ENCODE measurements around the gene TRMT1.

TRMT1 gene

GRCh38 chr19:13101590-13102415 is 14.7 kb downstream of the TRMT1 start:
- no peak for DNase-seq

DNA sequence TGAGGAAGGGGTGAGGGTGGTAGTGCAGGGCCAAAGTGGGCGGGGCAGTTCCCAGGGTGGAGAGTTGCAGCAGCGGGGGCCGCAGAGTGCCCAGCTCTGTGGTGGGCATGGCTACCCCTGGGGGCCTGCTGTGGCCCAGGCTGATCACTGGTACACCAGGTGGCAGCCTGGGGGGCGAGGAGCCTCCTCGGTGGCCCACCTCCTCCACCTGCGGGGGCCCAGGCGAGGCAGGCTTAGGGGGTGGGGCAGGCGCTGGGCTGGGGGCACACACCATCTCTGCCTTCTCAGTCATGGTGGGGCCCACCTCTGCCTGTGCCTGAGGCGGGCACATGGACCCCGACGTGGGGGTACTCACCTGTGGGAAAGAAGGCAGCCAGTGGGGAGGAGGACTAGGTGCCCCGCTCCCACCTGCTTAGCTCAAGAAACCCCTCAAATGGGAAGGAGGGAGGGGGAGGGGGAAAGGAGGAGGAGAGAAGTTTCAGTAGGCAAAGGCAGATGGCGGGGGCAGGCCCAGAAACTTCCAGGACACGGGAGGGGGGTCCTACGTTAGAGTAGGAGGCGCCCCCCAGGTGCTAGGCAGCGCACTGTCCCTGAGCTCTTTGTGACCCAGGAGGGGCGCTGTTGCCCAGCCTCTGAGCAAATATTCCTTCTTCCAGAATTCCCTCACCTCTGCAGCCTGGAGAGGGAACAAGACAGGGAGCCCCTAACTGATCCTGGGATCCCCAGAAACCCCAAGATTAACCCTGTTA is 15.5 kb downstream of the TRMT1 start:
- peak; percentile 63 for DNase-seq

DNA sequence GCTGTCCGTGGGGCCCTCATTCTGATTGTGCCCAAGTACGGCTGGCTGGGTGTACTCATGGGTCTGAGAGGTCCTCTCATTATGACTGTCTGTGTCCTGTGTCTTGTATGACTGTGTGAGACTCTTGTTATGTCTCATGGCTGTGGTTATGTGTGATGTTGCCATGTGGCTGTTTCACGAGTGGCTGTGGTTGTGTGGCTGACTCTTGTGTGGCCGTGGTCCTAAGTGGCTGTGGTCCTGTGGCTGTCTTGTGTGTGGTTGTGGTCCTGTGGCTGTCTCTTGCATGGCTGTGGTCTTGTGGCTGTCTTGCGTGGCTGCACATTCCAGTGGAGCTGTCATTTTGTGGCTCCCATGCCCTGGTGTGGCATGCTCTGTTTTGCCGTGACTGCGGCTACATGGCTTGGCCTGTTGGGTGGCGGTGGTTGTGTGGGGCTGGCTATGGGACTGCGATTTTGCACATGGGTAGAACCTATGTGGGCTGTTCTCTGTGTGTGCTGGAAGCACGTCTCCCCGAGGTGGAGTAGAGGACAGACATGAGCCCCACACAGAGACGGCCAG is 16.4 kb downstream of the TRMT1 start:
- no peak for DNase-seq

DNA sequence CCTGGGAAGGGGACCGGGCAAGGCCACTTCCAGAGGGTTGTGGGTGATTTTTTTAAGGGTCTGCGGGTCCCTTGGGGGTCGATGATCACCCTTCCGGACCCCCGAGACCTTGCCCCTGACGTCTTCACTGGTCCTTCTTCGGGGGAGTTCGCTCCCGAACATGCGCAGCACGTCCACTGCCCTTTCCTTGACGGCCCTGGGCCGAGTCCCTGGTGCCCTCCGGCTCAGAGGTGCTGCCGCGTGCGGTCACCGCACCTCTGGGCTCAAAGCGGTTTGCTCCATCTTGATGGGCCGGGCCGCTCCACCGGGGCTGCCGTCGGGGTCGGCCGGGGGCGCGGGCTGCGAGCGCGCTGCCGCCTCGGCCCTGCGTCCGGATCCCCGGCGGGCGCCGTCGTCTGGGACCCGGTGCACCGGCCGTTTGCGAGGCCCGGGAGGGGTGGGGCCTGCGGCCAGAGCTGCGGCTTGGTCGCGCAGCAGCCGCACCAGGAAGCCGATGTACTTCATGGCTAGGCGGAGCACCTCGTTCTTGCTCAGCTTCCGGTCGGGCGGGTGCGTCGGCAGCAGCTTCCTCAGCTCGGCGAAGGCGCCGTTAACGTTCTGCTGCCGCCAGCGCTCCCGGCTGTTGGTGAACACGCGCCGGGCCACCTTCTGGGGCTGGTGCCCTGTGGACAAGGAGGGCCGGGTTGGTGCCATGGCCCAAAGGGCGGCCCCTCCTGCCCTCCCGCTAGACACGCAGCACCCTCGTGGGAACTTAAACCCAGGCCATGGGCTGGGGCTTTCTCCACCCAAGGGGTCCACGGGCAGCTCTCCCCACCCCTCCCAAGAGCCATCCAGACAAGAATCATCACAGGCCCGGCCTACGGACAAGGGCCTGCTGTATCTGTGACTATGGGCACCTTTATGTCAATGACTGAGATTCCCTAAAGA is 17.2 kb downstream of the TRMT1 start:
- no peak for DNase-seq

- DNase-seq: no peak
Observed at GRCh38 chr19:13098277-13099072, 18.1 kb downstream of the TRMT1 start.

DNA sequence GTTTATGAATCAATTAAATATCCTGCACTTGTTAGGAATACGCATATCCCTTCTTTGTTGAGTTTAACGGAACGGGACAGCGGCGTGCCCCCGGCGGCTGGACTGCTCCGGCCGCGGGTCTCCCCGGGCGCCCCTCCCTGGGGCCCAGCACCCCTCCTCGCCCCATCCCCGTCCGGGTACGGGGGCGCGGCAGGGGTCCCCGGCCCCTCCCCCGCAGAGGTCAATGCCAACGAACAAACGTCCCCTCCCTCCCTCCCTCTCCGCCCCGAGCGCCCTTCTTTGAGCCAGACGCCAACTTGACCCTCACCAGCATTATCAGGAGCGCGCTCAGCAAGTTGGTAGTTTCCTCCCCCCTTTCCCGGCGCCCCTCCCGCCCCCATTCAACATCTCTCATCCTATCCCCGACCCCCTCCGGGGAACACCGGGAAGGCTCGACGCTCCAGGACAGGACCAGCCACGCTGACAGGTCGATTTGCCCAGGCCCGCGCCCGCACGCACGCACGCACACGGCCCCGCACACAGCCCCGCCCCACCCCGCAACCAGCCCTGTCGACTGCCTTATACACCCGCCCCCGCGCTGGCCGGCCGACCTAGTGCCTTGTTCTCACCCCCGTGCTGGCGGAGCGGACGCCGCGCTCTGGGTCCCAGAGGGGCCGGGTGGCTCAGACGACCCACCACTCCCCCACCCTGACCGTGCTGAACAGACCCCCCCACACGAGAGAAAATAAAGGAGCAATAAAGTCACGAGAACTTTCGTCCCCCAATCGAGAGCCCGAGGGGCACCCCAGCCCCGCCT is 18.9 kb downstream of the TRMT1 start:
- no peak for DNase-seq

DNA sequence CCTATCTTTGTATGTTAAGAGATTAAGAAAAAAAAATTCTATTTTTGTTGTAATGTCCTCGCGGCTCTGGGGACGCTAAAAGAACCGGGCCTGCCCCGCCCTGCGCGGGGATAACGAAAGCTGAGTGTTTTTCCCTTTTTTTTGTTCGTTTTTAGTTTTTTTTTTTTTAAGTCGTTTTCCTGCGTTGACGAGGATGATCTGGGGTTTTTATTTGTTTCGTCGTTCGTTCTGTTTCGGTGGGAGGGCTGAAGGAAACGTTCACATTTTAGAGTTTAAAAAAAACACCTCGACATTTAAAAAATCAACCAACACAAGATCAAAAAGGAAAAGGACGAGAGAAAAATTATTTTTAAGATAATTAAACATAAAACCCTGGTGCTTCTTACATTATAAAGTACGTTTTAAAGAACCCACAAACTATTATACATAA is 19.5 kb downstream of the TRMT1 start:
- no peak for DNase-seq

DNA sequence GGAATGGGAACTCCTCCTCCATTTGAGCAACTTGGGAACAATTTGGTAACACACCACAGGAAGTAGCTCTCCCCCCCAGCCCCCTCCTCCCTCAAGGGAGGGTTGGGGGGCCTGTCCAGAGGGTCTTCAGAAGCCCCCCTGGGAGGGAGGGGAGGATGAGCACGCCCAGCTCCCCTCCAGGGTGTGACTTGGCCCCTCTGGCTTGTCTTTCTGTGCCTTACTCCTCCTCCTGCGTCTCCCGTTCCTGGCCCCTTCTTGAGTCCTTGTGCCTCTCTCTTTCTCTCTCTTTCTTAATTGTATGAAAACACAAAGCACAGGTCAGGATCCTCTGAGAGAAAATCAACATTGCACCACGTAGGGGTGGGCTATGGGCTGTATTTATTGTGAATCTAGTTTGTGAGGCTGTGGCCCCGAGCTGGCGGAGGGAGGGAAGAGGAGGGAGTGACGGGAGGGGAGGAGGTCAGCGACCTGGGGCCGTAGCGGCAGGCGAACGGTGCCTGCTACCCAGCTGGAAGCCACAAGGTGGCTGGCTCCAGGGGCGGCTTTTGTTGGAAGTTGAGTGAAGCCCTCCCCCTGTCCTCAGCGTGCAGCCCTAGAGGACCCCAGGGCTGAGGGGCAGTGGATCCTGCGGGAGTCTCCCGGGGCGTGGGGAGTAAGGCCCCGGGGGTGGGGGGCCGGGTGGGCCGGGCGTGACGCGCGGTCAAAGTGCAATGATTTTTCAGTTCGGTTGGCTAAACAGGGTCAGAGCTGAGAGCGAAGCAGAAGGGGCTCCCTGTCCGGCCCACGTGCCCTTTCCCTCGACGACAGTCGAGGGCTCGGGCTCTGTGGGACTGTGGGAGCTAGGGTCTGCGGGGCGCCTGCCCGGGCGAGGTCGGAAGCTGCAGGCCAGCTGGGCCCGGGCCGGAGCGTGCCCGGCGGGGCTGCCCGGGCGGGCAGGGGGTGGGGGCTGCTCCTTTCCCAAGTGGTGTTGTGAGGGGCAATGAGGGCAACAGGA is 20.3 kb downstream of the TRMT1 start:
- peak; percentile 63 for DNase-seq

GRCh38 chr19:13095393-13095784 is 21.2 kb downstream of the TRMT1 start:
- DNase-seq: no peak

DNA sequence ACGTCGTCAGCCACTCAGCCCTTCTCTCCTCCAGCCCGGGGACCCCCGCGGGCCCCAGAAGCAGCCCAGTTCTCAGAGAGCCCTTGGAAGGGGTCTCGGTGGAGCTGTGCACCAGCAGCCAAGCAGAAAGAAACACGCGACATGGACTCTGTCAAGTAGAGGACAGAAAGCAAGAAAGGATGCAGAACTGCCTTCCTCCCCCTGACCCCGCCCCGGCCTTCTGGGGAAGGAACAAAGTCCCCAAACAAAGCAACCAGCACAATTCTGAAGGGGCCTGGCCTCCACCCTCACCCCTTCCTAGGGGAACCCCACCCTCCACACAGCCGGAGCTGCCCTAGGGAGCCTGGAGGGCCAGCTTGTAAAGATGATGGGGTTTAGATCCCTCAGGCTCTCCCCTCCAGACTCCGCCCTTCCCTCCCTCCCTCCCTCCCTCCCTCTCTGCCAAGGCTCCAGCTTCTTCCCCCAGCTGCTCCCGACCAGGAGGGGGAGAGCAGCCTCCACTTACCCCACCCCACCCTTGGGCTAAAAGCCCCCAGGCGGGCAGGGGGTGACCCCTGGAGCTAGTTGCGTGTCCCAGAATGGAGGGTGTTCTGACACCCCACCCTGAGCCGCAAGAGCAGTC is 21.7 kb downstream of the TRMT1 start:
- peak; percentile 54 for DNase-seq

DNA sequence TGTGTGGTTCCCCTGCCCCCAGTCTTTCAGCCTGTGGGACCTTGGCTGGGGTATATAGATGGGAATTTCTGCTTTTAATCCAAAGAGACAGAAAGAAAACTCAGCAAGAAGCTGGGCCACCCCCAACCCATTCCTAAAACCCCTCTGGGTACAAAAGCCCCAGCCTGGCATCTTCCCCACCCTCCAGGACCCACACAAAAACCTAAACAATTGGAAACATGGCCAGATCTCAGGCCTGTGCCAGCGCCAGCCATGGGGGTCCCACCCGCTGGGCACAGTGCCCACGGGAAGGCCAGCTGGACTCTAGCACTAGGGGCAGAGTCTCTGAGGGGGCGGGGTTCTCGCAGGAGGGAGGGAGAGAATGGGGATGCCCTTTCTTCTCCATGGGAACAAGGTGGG is 22.4 kb downstream of the TRMT1 start:
- no peak for DNase-seq

DNA sequence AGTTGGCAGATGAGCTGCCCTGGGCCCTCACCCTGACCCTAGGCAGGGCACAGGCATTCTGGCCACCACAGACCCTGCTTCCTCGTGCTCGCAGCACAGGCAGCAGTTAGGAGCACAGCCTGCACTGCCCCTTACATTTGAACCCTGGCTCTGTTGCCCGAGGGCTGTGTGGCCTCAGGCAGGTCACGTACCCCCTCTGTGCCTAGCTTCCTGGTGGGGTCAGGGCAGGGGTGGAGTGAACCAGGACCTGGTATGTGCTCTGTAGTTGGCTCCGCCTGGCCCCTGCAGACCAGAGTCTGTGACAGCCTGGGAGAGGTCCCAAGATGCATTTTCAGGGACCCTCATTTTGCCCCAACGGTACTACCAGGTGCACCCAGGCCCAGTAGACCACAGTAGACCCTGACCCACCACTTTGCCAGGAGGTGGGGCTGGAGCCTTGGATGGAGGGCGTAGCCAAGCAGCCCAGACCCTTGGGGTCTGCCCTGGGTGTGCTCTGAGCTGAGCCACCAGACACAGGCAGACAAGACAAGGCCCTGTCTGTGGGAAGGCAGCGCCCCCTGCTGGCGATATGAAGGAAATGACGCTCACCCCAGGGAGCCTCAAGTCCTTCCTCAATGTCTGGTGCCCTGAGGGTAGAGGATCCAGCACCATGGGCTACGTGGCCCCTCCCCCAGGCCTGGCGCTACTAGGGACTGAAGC is 23.0 kb downstream of the TRMT1 start:
- DNase-seq: peak; percentile 96

DNA sequence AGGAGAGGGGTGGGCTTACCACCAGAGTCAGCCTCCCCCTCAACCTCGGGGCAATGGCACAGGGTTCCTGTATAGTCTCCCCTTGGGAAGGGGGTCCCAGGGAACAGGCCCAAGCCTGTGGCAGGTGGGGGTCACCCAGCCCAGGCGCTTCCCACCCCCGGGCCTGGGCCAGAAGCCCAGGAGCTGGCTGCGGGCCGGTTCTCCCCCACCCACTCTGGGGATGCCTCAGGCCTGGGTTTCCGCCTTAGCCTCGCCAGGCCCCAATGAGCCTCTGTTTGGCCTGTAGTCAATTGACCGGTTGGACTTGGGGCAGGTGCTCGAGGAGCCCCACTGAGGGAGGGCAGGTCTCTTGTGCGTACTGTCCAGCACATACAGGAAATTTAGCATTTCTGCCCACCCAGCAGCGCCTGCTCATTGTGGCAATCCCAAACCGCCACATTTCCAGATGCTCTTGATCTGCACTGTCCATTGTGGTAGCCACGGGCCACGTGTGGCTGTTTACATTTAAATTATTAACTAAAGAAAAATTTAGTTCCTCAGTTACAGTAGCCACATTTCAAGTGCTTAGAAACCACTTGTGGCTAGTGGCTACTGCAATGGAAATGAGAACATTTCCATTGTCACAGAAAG is 23.8 kb downstream of the TRMT1 start:
- DNase-seq: no peak

- DNase-seq: no peak
Observed at GRCh38 chr19:13092158-13092543, 24.4 kb downstream of the TRMT1 start.

- no peak for DNase-seq
Observed at GRCh38 chr19:13091400-13092157, 25.0 kb downstream of the TRMT1 start.

DNA sequence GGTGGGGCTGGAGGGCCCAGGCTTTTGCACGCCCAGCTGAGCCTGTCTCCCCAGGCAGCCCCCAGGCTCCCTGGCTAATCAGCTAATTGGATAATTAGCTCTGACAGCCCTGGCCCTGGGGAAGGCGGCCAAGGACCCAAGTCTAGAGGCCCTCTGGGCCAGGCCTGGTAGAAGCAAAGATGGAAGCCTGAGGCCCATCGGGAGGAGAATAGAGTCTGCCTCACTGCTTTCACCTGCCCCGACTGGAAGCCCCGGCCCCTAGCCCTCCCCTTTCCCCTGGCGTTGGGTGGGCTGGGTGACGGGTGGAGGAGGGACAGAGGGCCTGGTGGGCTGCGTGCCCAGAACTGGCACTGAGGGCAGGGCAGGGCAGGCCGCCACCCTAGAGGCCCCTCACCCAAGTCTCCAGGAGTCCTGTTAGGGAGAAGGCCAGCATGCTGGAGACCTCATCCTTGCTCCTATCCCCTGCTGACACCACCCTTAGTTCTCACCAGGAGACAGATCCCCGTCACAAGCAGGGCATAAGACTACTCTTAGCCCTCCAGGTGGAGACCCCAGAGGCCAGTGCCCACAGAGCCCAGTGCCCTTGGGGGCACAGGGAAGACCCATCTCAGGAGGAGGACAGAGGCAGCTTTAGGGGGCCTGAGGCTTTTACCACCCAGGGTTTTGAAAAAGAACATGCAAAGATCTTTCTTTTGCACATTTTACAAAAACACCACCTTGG is 25.9 kb downstream of the TRMT1 start:
- DNase-seq: no peak

All from 8988T (cell line).